Activated T-cell treated with anti-CD3 and anti-CD28 coated beads, Interleukin-2, amount 50 U/mL, for 4 hours (primary cell): ENCODE results near the gene KIF26A. TPM values are rescaled to one million over a fixed set of nuclear protein-coding genes. Genes with fewer than 3 reads are reported as not detected.

Source experiments
- ATAC-seq, 2 donors: fragments of 200-7000 bp; cut with Tn5 transposase; one replicate each; pipeline ENCODE4 v1.10.0; 2021
- DNase-seq: peaks from one replicate; pipeline ENCODE4 v3.0.0-alpha.2; 2020
- H3K27me3 Mint-ChIP-seq: one replicate; pipeline ENCODE4 v1.8.0; 2021; ENCODE audit warnings: low read depth, mixed read lengths
- H3K36me3 Mint-ChIP-seq: one replicate; pipeline ENCODE4 v1.8.0; 2022; ENCODE audit warnings: mixed read lengths; ENCODE audit not compliant: insufficient read depth
- H3K4me1 Mint-ChIP-seq: one replicate; pipeline ENCODE4 v1.8.0; 2021; ENCODE audit warnings: low read depth, mixed read lengths
- H3K4me3 Mint-ChIP-seq: one replicate; pipeline ENCODE4 v1.8.0; 2021; ENCODE audit warnings: mild to moderate bottlenecking, moderate library complexity, mixed read lengths
- H3K9me3 Mint-ChIP-seq: one replicate; pipeline ENCODE4 v1.8.0; 2021; ENCODE audit warnings: mixed read lengths
- total RNA-seq, 3 donors: library from RNA; stranded (reverse); gene quantifications; one replicate each; pipeline ENCODE4 v1.2.1, GENCODE V29; 2021

Gene KIF26A
- total RNA-seq, 3 donors from 2014 or later = 0.24 to 0.86 (median 0.40) TPM

- DNase-seq = no peak
- no peaks in the 10 kb centered on the region for H3K27me3 Mint-ChIP-seq
- no peaks in the 10 kb centered on the region for H3K4me1 Mint-ChIP-seq
- ATAC-seq = no peak
- no peak overlapping the region for H3K4me3 Mint-ChIP-seq
- no peaks in the 10 kb centered on the region for H3K36me3 Mint-ChIP-seq
- no peaks in the 10 kb centered on the region for H3K9me3 Mint-ChIP-seq
Measured at GRCh38 chr14:104106471-104106991, 31.9 kb upstream of the KIF26A start.

GRCh38 chr14:104107101-104107581 is 31.2 kb upstream of the KIF26A start:
- no peaks in the 10 kb centered on the region for H3K36me3 Mint-ChIP-seq
- no peaks in the 10 kb centered on the region for H3K27me3 Mint-ChIP-seq
- H3K4me1 Mint-ChIP-seq = no peaks in the 10 kb centered on the region
- no peak overlapping the region for H3K4me3 Mint-ChIP-seq
- no peak for ATAC-seq
- DNase-seq = no peak
- H3K9me3 Mint-ChIP-seq = no peaks in the 10 kb centered on the region

- ATAC-seq = no peak
- Mint-ChIP-seq H3K4me3 (no peak overlapping the region), H3K27me3 (no peaks in the 10 kb centered on the region), H3K4me1 (no peaks in the 10 kb centered on the region), H3K36me3 (no peaks in the 10 kb centered on the region), H3K9me3 (no peaks in the 10 kb centered on the region)
- no peak for DNase-seq
Measured at GRCh38 chr14:104107611-104108569, 30.5 kb upstream of the KIF26A start.

GRCh38 chr14:104108570-104109541 is 29.5 kb upstream of the KIF26A start:
- Mint-ChIP-seq H3K4me1 (no peaks in the 10 kb centered on the region), H3K9me3 (no peaks in the 10 kb centered on the region)
- DNase-seq = no peak

GRCh38 chr14:104109731-104110361 is 28.5 kb upstream of the KIF26A start:
- Mint-ChIP-seq H3K9me3 (no peaks in the 10 kb centered on the region), H3K36me3 (no peaks in the 10 kb centered on the region), H3K27me3 (no peaks in the 10 kb centered on the region), H3K4me1 (no peaks in the 10 kb centered on the region), H3K4me3 (no peak overlapping the region)
- ATAC-seq (no peak), DNase-seq (no peak)

More at GRCh38 chr14:104108570-104109541, 29.5 kb upstream of the KIF26A start:
- no peaks in the 10 kb centered on the region for H3K36me3 Mint-ChIP-seq
- H3K27me3 Mint-ChIP-seq = no peaks in the 10 kb centered on the region
- no peak overlapping the region for H3K4me3 Mint-ChIP-seq
- no peak for ATAC-seq

- DNase-seq = no peak
Measured at GRCh38 chr14:104110491-104111209, 27.7 kb upstream of the KIF26A start.

GRCh38 chr14:104111301-104112112 is 26.9 kb upstream of the KIF26A start:
- ATAC-seq (no peak), DNase-seq (no peak)
- H3K36me3 Mint-ChIP-seq = no peaks in the 10 kb centered on the region
- no peaks in the 10 kb centered on the region for H3K4me1 Mint-ChIP-seq
- H3K4me3 Mint-ChIP-seq = no peak overlapping the region
- no peaks in the 10 kb centered on the region for H3K9me3 Mint-ChIP-seq
- peaks cover 12% of the 10 kb centered on the region for H3K27me3 Mint-ChIP-seq

More at GRCh38 chr14:104110491-104111209, 27.7 kb upstream of the KIF26A start:
- no peak overlapping the region for H3K4me3 Mint-ChIP-seq
- H3K9me3 Mint-ChIP-seq = no peaks in the 10 kb centered on the region
- H3K36me3 Mint-ChIP-seq = no peaks in the 10 kb centered on the region
- H3K4me1 Mint-ChIP-seq = no peaks in the 10 kb centered on the region
- no peak for ATAC-seq
- H3K27me3 Mint-ChIP-seq = peaks cover 6% of the 10 kb centered on the region

GRCh38 chr14:104112113-104112505 is 26.3 kb upstream of the KIF26A start:
- no peak overlapping the region for H3K4me3 Mint-ChIP-seq
- H3K4me1 Mint-ChIP-seq = no peaks in the 10 kb centered on the region
- no peak for ATAC-seq

GRCh38 chr14:104112609-104113571 is 25.5 kb upstream of the KIF26A start:
- Mint-ChIP-seq H3K4me1 (no peaks in the 10 kb centered on the region), H3K4me3 (no peak overlapping the region), H3K9me3 (no peaks in the 10 kb centered on the region), H3K27me3 (peaks cover 14% of the 10 kb centered on the region), H3K36me3 (no peaks in the 10 kb centered on the region)
- DNase-seq (no peak), ATAC-seq (no peak)

More at GRCh38 chr14:104112113-104112505, 26.3 kb upstream of the KIF26A start:
- DNase-seq = no peak
- H3K9me3 Mint-ChIP-seq = no peaks in the 10 kb centered on the region
- H3K36me3 Mint-ChIP-seq = no peaks in the 10 kb centered on the region
- H3K27me3 Mint-ChIP-seq = peaks cover 12% of the 10 kb centered on the region

- Mint-ChIP-seq H3K4me1 (no peaks in the 10 kb centered on the region), H3K36me3 (no peaks in the 10 kb centered on the region), H3K4me3 (no peak overlapping the region), H3K27me3 (peaks cover 24% of the 10 kb centered on the region), H3K9me3 (no peaks in the 10 kb centered on the region)
- ATAC-seq (no peak), DNase-seq (no peak)
Measured at GRCh38 chr14:104113631-104114420, 24.6 kb upstream of the KIF26A start.

GRCh38 chr14:104114421-104115130 is 23.8 kb upstream of the KIF26A start:
- no peaks in the 10 kb centered on the region for H3K4me1 Mint-ChIP-seq
- peaks cover 31% of the 10 kb centered on the region for H3K27me3 Mint-ChIP-seq
- ATAC-seq (no peak), DNase-seq (no peak)
- H3K36me3 Mint-ChIP-seq = no peaks in the 10 kb centered on the region
- no peaks in the 10 kb centered on the region for H3K9me3 Mint-ChIP-seq
- no peak overlapping the region for H3K4me3 Mint-ChIP-seq
